SU-DHL-6 (cell line): ENCODE results near the gene FEM1C.
A peak's percentile ranks its signal among the peaks of the same experiment; 100 is the strongest.

Experiments used
- H2AFZ ChIP-seq: fragments of 200-600 bp; sonication (generic); 2 replicates; pipeline ENCODE4 v1.6.1; 2014; ENCODE audit warnings: low read depth, mild to moderate bottlenecking, moderate library complexity, mixed read lengths, antibody characterized with exemption, low read length; ENCODE audit not compliant: severe bottlenecking
- H3F3A ChIP-seq: fragments of 200-600 bp; shearing (Covaris generic); 2 replicates; pipeline ENCODE4 v1.6.0; 2016; ENCODE audit warnings: antibody characterized with exemption, mild to moderate bottlenecking; ENCODE audit not compliant: insufficient read depth
- H3K27ac ChIP-seq: fragments of 200-600 bp; sonication (generic); 2 replicates; pipeline ENCODE4 v1.5.1; 2016; ENCODE audit warnings: low read depth, mild to moderate bottlenecking, low read length, moderate library complexity, mixed read lengths
- H3K27me3 ChIP-seq: fragments of 200-600 bp; sonication (generic), shearing (Covaris generic); 2 replicates; pipeline ENCODE4 v1.6.0; 2014; ENCODE audit warnings: mild to moderate bottlenecking, low read length
- H3K36me3 ChIP-seq: fragments of 200-600 bp; sonication (generic); 2 replicates; pipeline ENCODE4 v1.6.1; 2014; ENCODE audit warnings: mild to moderate bottlenecking, low read length, mixed read lengths
- H3K4me2 ChIP-seq: fragments of 300-600, 200-600 bp; shearing (Covaris generic), sonication (generic); 2 replicates; pipeline ENCODE4 v1.6.0; 2014; ENCODE audit warnings: low read length, low read depth, mild to moderate bottlenecking; ENCODE audit not compliant: poor library complexity, severe bottlenecking
- H3K4me3 ChIP-seq: fragments of 200-600 bp; sonication (generic); 2 replicates; pipeline ENCODE4 v1.5.1; 2014; ENCODE audit warnings: antibody characterized with exemption, low read length, mild to moderate bottlenecking, mixed read lengths; ENCODE audit not compliant: insufficient read depth, poor library complexity, severe bottlenecking
- H3K79me2 ChIP-seq: fragments of 200-600 bp; sonication (generic); 2 replicates; pipeline ENCODE4 v1.6.1; 2014; ENCODE audit warnings: mild to moderate bottlenecking, low read length, moderate library complexity; ENCODE audit not compliant: insufficient read depth
- H3K9ac ChIP-seq: fragments of 200-600 bp; sonication (generic); 2 replicates; pipeline ENCODE4 v1.7.0; 2014; ENCODE audit warnings: mild to moderate bottlenecking, low read length
- H3K9me2 ChIP-seq: fragments of 200-600 bp; sonication (generic); replicated peaks from 2 replicates; pipeline ENCODE4 v1.6.1; 2014; ENCODE audit warnings: low read length; ENCODE audit not compliant: insufficient read depth
- H3K9me3 ChIP-seq: fragments of 200-600 bp; sonication (generic); 2 replicates; pipeline ENCODE4 v1.6.1; 2014; ENCODE audit warnings: low read length, mixed read lengths; ENCODE audit not compliant: insufficient read depth
- H4K20me1 ChIP-seq: fragments of 200-600 bp; sonication (generic); 2 replicates; pipeline ENCODE4 v1.6.1; 2014; ENCODE audit warnings: low read depth, mild to moderate bottlenecking, antibody characterized with exemption, low read length, moderate library complexity, mixed read lengths
- EZH2phosphoT487 ChIP-seq: fragments of 200-600 bp; sonication (generic), shearing (Covaris generic); conservative IDR thresholded peaks from 2 replicates; pipeline ENCODE4 v1.6.1; 2018; ENCODE audit warnings: mild to moderate bottlenecking, antibody characterized with exemption, low read length, moderate library complexity, mixed read lengths
- TF ChIP-seq, protein P1 (sequence below): fragments of 200-600 bp; sonication (generic); IDR thresholded peaks from one replicate; pipeline ENCODE4 v1.5.1; 2017; ENCODE audit warnings: antibody characterized with exemption, mild to moderate bottlenecking, low read length, moderate library complexity; ENCODE audit not compliant: insufficient read depth, poor library complexity, severe bottlenecking

FEM1C gene

GRCh38 chr5:115544043-115544435, 536 bp downstream of the FEM1C start:
- Histone ChIP-seq H3K9me3 (peaks cover 9% of the 10 kb centered on the region; the same call in 1 of the 2 replicates), H2AFZ (peak overlapping the region; percentile 80), H3K36me3 (peaks cover 44% of the 10 kb centered on the region), H3K79me2 (peaks cover 51% of the 10 kb centered on the region), H3K4me2 (peak overlapping the region; percentile 71), H4K20me1 (peaks cover 27% of the 10 kb centered on the region), H3K27me3 (no peaks in the 10 kb centered on the region), H3F3A (no peaks in the 10 kb centered on the region), H3K27ac (peak overlapping the region; percentile 88), H3K9ac (peak overlapping the region; percentile 99), H3K9me2 (no peaks in the 10 kb centered on the region), H3K4me3 (peak overlapping the region; percentile 99)
- TF ChIP-seq EZH2phosphoT487 = no peak
- TF ChIP-seq, protein P1, sequence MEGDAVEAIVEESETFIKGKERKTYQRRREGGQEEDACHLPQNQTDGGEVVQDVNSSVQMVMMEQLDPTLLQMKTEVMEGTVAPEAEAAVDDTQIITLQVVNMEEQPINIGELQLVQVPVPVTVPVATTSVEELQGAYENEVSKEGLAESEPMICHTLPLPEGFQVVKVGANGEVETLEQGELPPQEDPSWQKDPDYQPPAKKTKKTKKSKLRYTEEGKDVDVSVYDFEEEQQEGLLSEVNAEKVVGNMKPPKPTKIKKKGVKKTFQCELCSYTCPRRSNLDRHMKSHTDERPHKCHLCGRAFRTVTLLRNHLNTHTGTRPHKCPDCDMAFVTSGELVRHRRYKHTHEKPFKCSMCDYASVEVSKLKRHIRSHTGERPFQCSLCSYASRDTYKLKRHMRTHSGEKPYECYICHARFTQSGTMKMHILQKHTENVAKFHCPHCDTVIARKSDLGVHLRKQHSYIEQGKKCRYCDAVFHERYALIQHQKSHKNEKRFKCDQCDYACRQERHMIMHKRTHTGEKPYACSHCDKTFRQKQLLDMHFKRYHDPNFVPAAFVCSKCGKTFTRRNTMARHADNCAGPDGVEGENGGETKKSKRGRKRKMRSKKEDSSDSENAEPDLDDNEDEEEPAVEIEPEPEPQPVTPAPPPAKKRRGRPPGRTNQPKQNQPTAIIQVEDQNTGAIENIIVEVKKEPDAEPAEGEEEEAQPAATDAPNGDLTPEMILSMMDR = no peak

DNA sequence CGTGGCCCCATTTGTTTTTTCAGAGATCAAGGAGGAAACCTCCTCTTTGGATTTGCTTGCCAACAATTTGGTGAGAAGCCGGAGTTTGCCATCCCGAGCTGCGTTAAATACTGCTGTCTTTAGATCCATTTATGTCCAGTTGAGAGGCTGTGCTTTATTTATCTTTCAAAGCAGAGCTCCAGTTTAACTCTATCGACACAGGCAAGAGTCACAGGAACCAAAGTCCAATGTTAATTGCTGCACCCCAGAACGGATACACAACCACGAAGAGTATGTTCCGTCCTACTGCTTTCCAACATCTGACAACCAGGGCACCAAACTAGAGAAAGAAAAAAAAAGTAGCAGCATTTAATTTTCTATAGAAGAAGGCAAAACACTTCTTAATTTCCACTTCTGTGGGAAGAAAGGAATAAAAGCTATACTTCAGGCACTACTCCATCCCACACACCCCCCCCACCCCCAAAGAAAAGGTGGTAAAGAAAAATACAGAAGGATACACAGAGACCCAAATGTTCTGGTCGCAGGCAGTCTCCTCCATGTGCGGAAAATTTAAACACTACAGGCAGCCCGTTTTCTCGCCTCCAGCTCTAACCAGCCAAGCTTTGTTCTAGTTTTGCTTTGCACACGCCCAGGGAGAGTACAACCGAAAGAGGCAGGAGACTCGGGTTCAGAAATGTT, 1.1 kb downstream of the FEM1C start:
- H3K9me3 ChIP-seq = peaks cover 9% of the 10 kb centered on the region; the same call in 1 of the 2 replicates
- H3K27ac ChIP-seq = peak overlapping the region; percentile 88
- no peaks in the 10 kb centered on the region for H3F3A ChIP-seq
- peak overlapping the region; percentile 99 for H3K4me3 ChIP-seq
- H3K4me2 ChIP-seq = peak overlapping the region; percentile 71
- no peaks in the 10 kb centered on the region for H3K27me3 ChIP-seq
- TF ChIP-seq, protein P1 = no peak
- TF ChIP-seq EZH2phosphoT487 = no peak
- peak overlapping the region; percentile 80 for H2AFZ ChIP-seq
- peaks cover 28% of the 10 kb centered on the region for H4K20me1 ChIP-seq
- H3K9ac ChIP-seq = peak overlapping the region; percentile 99
- H3K9me2 ChIP-seq = no peaks in the 10 kb centered on the region
- H3K79me2 ChIP-seq = peaks cover 56% of the 10 kb centered on the region
- peaks cover 49% of the 10 kb centered on the region for H3K36me3 ChIP-seq

- Histone ChIP-seq H3K9ac (peak overlapping the region; percentile 99), H3K9me3 (peaks cover 9% of the 10 kb centered on the region; the same call in 1 of the 2 replicates), H3K4me3 (peak overlapping the region; percentile 99), H4K20me1 (peaks cover 32% of the 10 kb centered on the region), H3K79me2 (peaks cover 63% of the 10 kb centered on the region), H3K27ac (no peak overlapping the region), H3K27me3 (no peaks in the 10 kb centered on the region), H3K9me2 (no peaks in the 10 kb centered on the region), H2AFZ (no peak overlapping the region), H3F3A (no peaks in the 10 kb centered on the region), H3K36me3 (peaks cover 56% of the 10 kb centered on the region), H3K4me2 (peak overlapping the region; percentile 71)
- TF ChIP-seq, protein P1 = no peak
- no peak for TF ChIP-seq EZH2phosphoT487
These were observed 1.8 kb downstream of the FEM1C start for GRCh38 chr5:115542651-115543364.
